Fibroblast of the aortic adventitia (primary cell): ENCODE measurements around the gene ITGA2. TPM values are rescaled to one million over a fixed set of nuclear protein-coding genes. Genes with fewer than 3 reads are reported as not detected.
A peak's percentile ranks its signal among the peaks of the same experiment; 100 is the strongest.

Experiments used
- DNase-seq: peaks from one replicate; pipeline ENCODE4 v3.0.0-alpha.2; 2010; ENCODE audit warnings: low read depth
- H3K4me3 ChIP-seq: 2 replicates; pipeline ENCODE4 v1.5.1; 2011; ENCODE audit warnings: low read depth, mild to moderate bottlenecking, control low read depth, low read length, moderate library complexity
- total RNA-seq: library from RNA; depleted of rRNA; stranded (reverse); fragments of >200 nt; gene quantifications from 2 replicates; pipeline ENCODE4 v1.2.3, GENCODE V29; 2012; ENCODE audit warnings: low replicate concordance
- TF ChIP-seq, protein P1 (sequence below): IDR thresholded peaks from 2 replicates; pipeline ENCODE4 v1.5.1; 2011; ENCODE audit warnings: mild to moderate bottlenecking, low read length, control low read depth, inconsistent platforms; ENCODE audit not compliant: insufficient read depth

Gene ITGA2
- total RNA-seq, 1 donor, result 171 TPM

DNA sequence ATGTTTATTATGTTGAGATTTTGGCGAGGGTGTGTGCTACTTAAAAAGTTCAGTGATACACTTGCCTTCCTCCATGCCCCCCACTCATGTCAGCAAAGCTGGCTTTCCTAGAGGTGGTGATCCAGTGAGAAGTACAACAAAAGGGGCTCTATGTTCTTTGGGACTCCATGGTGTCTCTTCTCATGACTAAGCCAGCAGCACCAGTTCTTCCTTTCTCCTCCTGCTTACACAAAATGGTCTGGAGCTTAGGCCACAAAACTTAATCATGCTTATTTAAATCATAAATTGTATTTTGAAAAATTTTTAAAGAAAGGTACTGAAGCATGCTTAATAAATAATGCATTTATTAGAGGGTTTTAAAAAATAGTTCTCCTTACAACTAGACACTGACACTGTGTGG is 98.0 kb downstream of the ITGA2 start:
- TF ChIP-seq, protein P1, sequence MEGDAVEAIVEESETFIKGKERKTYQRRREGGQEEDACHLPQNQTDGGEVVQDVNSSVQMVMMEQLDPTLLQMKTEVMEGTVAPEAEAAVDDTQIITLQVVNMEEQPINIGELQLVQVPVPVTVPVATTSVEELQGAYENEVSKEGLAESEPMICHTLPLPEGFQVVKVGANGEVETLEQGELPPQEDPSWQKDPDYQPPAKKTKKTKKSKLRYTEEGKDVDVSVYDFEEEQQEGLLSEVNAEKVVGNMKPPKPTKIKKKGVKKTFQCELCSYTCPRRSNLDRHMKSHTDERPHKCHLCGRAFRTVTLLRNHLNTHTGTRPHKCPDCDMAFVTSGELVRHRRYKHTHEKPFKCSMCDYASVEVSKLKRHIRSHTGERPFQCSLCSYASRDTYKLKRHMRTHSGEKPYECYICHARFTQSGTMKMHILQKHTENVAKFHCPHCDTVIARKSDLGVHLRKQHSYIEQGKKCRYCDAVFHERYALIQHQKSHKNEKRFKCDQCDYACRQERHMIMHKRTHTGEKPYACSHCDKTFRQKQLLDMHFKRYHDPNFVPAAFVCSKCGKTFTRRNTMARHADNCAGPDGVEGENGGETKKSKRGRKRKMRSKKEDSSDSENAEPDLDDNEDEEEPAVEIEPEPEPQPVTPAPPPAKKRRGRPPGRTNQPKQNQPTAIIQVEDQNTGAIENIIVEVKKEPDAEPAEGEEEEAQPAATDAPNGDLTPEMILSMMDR, result no peak
- no peak overlapping the region for H3K4me3 ChIP-seq
- DNase-seq, result no peak

DNA sequence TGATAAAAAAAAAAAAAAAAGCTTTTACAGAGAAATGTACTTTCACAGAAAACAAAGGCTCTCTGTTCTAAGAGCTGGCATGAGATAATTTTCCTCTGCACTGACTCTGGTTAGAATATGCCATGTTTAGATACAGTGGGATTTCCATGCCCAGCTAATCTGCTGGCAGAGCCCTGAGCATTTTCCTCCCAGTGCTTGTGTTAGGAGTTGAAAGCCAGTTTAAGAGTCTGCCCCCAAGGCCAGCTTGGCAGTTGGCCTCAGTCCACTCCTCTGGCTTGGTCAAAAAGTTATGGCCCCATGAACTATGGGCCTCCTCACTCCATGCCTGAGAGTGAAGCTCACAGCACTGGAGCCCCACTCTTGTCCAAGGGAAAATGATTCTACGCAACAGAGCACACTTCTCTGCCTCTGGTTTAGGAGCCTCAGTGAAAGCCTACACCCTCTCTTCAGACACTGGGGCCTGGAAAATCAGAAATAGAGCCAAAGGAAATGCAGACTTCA is 98.5 kb downstream of the ITGA2 start:
- TF ChIP-seq, protein P1, result no peak
- DNase-seq, result no peak
- H3K4me3 ChIP-seq, result no peak overlapping the region

DNA sequence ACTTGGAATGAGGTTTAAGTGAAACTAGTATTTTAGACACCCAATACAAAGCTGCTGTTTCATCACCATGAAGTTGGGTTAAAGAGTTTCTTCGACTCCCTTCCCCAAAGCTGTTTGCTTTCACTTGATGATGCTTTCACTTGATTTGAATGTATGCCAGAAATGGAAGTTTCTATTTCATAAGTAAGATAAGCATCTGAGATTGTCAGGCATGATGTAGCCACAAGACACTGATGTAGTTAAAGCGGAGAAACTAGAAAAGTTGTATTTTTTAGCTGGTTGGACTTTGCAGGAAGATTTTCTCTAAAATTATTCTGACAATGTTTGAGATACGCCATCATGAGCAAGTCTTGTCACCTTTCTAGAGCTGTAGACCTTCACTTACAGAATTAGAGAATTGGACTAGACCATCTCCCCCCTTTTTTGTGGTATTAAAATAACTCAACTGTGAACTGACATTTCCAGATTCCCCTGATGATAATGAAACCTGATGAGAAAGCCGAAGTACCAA is 100.4 kb downstream of the ITGA2 start:
- peak; percentile 53 for DNase-seq
- TF ChIP-seq, protein P1, result no peak
- H3K4me3 ChIP-seq, result no peak overlapping the region

DNA sequence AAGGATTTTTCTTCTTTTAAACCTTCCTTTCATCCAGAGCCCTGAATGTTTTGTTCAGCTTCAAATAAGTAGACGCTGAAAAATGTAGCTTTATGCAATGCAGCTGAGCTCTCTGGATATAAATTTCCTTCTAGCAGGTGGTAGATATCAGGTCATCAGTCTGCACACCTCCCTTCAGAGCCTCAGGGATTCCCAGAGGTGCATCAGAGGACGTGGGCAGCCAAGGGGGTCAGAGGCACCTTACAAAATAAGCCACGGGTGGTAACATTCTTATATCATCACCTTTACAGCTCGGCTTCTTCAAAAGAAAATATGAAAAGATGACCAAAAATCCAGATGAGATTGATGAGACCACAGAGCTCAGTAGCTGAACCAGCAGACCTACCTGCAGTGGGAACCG is 101.1 kb downstream of the ITGA2 start:
- DNase-seq, result no peak
- TF ChIP-seq, protein P1, result no peak
- H3K4me3 ChIP-seq, result no peak overlapping the region

DNA sequence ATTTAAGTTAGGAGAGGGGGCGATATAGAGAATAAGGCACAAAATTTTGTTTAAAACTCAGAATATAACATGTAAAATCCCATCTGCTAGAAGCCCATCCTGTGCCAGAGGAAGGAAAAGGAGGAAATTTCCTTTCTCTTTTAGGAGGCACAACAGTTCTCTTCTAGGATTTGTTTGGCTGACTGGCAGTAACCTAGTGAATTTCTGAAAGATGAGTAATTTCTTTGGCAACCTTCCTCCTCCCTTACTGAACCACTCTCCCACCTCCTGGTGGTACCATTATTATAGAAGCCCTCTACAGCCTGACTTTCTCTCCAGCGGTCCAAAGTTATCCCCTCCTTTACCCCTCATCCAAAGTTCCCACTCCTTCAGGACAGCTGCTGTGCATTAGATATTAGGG is 102.1 kb downstream of the ITGA2 start:
- TF ChIP-seq, protein P1, result no peak
- H3K4me3 ChIP-seq, result no peak overlapping the region
- peak; percentile 72 for DNase-seq

DNA sequence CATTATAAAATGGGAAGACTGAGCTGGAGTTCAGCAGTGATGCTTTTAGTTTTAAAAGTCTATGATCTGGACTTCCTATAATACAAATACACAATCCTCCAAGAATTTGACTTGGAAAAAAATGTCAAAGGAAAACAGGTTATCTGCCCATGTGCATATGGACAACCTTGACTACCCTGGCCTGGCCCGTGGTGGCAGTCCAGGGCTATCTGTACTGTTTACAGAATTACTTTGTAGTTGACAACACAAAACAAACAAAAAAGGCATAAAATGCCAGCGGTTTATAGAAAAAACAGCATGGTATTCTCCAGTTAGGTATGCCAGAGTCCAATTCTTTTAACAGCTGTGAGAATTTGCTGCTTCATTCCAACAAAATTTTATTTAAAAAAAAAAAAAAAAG is 103.1 kb downstream of the ITGA2 start:
- no peak for DNase-seq
- TF ChIP-seq, protein P1, result no peak
- no peak overlapping the region for H3K4me3 ChIP-seq

DNA sequence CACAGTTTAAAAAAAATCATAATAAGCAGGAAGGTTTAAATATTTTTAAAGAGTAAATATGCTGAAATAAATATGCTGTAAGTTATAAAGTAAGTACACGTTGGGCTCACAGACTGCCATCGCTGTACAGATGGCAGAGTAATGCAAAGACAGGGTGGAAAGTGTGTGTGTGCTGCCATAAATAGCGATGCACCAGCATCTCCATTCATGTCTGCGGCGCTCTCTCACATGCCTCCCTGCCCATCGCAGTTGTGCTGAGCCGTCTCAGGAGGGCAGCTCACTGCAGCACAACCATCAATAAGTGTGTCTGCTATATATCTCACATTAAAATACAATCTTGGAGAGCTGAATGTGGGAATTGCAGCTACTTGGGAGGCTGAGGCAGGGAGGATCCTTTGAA is 106.1 kb downstream of the ITGA2 start:
- TF ChIP-seq, protein P1, result no peak
- H3K4me3 ChIP-seq, result no peak overlapping the region
- no peak for DNase-seq
